ENCODE measurements around the gene PLEKHB1.

Gene PLEKHB1

GRCh38 chr11:73693899-73694525 lies 47.6 kb downstream of the PLEKHB1 start:
- no peak for DNase-seq

- DNase-seq = no peak
Observed at GRCh38 chr11:73705053-73705452, 58.7 kb downstream of the PLEKHB1 start.

GRCh38 chr11:73710964-73711363 lies 64.6 kb downstream of the PLEKHB1 start:
- no peak for DNase-seq

Measured in activated gamma-delta T cell treated with Interleukin-2 at 50 U/mL for 16 hours (primary cell).